Measurements from ENCODE around the gene POLDIP2. TPM values are rescaled to one million over a fixed set of nuclear protein-coding genes. Genes with fewer than 3 reads are reported as not detected.
A peak's percentile ranks its signal among the peaks of the same experiment; 100 is the strongest.

POLDIP2 gene
- total and polyA plus RNA-seq, 10 of the 15 experiments (the other 5 are each of a cell fraction or from before 2014, with no cell fraction given), result 22.8 to 196 (median 121) TPM

DNA sequence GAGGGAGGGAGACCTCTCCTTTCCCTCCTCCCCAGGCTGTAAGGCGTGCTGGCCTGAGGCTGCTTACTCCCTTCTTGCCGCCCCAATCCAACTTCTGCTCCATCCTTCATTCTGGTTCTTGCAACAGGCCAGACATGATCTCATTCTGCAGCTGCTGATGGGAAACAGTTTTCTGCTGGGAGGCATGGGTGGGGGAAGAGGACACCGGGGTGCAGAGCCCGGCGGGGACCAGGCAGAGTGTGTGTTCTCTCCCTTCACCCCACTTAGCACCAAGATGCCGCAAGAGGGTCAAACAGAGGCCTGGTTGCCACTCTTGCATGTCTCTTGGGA, 15.6 kb upstream of the POLDIP2 start:
- intact Hi-C loops (cut with micrococcal nuclease; ENCODE audit: unreplicated experiment) (loop anchor here (10.0 kb wide), 2 partner anchors 62 to 172 kb away; no protein-coding TSS in a partner anchor), in situ Hi-C loops (cut with MboI) (loop anchor here (10.0 kb wide), 1 partner anchor 172 kb away; no protein-coding TSS in a partner anchor)
- ATAC-seq (no peak), DNase-seq (ENCODE audit: low read depth, low spot score) (no peak), FAIRE-seq (no peak)
- Histone ChIP-seq H3K27ac (ENCODE audit: control insufficient read depth, insufficient read depth) (no peak overlapping the region), H3K4me3 (peak overlapping the region; percentile 88), H3K4me2 (ENCODE audit: control insufficient read depth, insufficient read depth) (peak overlapping the region; percentile 93), H3K79me2 (ENCODE audit: control insufficient read depth, insufficient read depth, low read length) (peaks cover 2% of the 10 kb centered on the region; the same call in 1 of the 2 replicates), H3K36me3 (ENCODE audit: control insufficient read depth in 2 of 2, insufficient read depth in 2 of 2, low read length in 1 of 2) (no peaks in the 10 kb centered on the region), H3K9me3 (replicated peaks; ENCODE audit: control insufficient read depth, insufficient read depth, low read length) (no peaks in the 10 kb centered on the region), H2AFZ (ENCODE audit: control insufficient read depth, low read depth, low read length) (no peak overlapping the region), H3K4me1 (ENCODE audit: control insufficient read depth, insufficient read depth, low read length) (peaks cover 7% of the 10 kb centered on the region), H3K27me3 (replicated peaks in 1 of 2; ENCODE audit: control insufficient read depth in 2 of 2, insufficient read depth in 2 of 2, low read length in 1 of 2) (no peaks in the 10 kb centered on the region), H3K9ac (ENCODE audit: control insufficient read depth, insufficient read depth, low read length) (peak overlapping the region; percentile 67), H4K20me1 (ENCODE audit: control insufficient read depth, insufficient read depth) (peaks cover 3% of the 10 kb centered on the region; the same call in 1 of the 2 replicates)
- SMC1A ChIA-PET (ENCODE audit: uncharacterized antibody, unreplicated experiment), result interaction anchor here (1.4 kb wide), 1 partner anchor 18 kb away, joined by 3 read pairs; no protein-coding TSS in a partner anchor
- 96% methylated on average over 5 of the region's 6 CpGs for WGBS (ENCODE audit: insufficient coverage, insufficient replicate concordance, low lambda C conversion rate, missing lambda C conversion rate)
- CTCF ChIA-PET, result no interaction called here
- POLR2A ChIA-PET, result no interaction called here
- RAD21 ChIA-PET (ENCODE audit: unreplicated experiment), result no interaction called here
- TF ChIP-seq NFYA (IDR thresholded peaks at IDR 0.05; ENCODE audit: borderline replicate concordance, low read depth, low read length), result no peak
- no peak for TF ChIP-seq CHD2 (IDR thresholded peaks at IDR 0.05; ENCODE audit: borderline replicate concordance, low read depth, low read length)
- no peak for TF ChIP-seq NBN (IDR thresholded peaks at IDR 0.05)
- no peak for TF ChIP-seq NR2C1 (IDR thresholded peaks at IDR 0.05)
- TF ChIP-seq EED (IDR thresholded peaks at IDR 0.05; ENCODE audit: low read depth), result no peak
- TF ChIP-seq RUNX3 (IDR thresholded peaks at IDR 0.05; ENCODE audit: low read length), result no peak
- TF ChIP-seq CBFB (IDR thresholded peaks at IDR 0.05; ENCODE audit: low read depth), result no peak
- TF ChIP-seq, protein P1, sequence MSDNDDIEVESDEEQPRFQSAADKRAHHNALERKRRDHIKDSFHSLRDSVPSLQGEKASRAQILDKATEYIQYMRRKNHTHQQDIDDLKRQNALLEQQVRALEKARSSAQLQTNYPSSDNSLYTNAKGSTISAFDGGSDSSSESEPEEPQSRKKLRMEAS (IDR thresholded peaks at IDR 0.05; ENCODE audit: low read depth, low read length), result no peak
- TF ChIP-seq IKZF1 (conservative IDR thresholded peaks at IDR 0.05), result no peak
- TF ChIP-seq EZH2 (IDR thresholded peaks at IDR 0.05; ENCODE audit: borderline replicate concordance, control insufficient read depth, low read depth, low read length), result no peak
- no peak for TF ChIP-seq CREM (IDR thresholded peaks at IDR 0.05; ENCODE audit: low read depth)
- no peak for TF ChIP-seq CBX3 (IDR thresholded peaks at IDR 0.05; ENCODE audit: borderline replicate concordance, low read depth)
- no peak for TF ChIP-seq ETV6 (conservative IDR thresholded peaks at IDR 0.05 in 1 of 2, IDR thresholded peaks at IDR 0.05 in 1 of 2; ENCODE audit: borderline replicate concordance in 1 of 2, low read depth in 1 of 2)
- TF ChIP-seq JUNB (IDR thresholded peaks at IDR 0.05), result no peak
- TF ChIP-seq NR2C2 (IDR thresholded peaks at IDR 0.05; ENCODE audit: borderline replicate concordance, control insufficient read depth, insufficient read length, low read depth), result no peak
- TF ChIP-seq RCOR1 (conservative IDR thresholded peaks at IDR 0.05; ENCODE audit: low read depth, low read length), result no peak
- no peak for TF ChIP-seq CEBPB (IDR thresholded peaks at IDR 0.05; ENCODE audit: borderline replicate concordance in 1 of 2, low read depth in 2 of 2, low read length in 2 of 2)
- no TSS peak for BruUV-seq (replicated peaks)

All from GM12878 (cell line).